PC-9 (cell line): ENCODE data around the gene PAQR6. TPM values are rescaled to one million over a fixed set of nuclear protein-coding genes. Genes with fewer than 3 reads are reported as not detected.

ENCODE experiments used
- BruUV-seq: library from RNA; stranded (reverse); fragments of 400-500 nt; replicated peaks from 2 replicates; lab custom pipeline; 2021; lab: Mats Ljungman, UMichigan
- CTCF ChIA-PET: fragments of 300-600 bp; sonication (Branson Sonifier 250); formaldehyde crosslinking; loops from one replicate; lab custom pipeline; 2022; ENCODE audit warnings: antibody characterized with exemption; lab: Charles Lee
- POLR2A ChIA-PET: fragments of 300-600 bp; sonication (Branson Sonifier 250); formaldehyde crosslinking; loops from one replicate; lab custom pipeline; 2022; ENCODE audit warnings: antibody characterized with exemption; ENCODE audit not compliant: unreplicated experiment; lab: Charles Lee
- DNase-seq, 2 experiments: peaks; one replicate each; pipeline versions ENCODE4 v3.0.0 to v3.0.0-alpha.2; 2015 to 2022; ENCODE audit warnings: mixed read lengths in 1 of 2
- H2AFZ ChIP-seq: fragments of 200-600 bp; sonication (generic); 2 replicates; pipeline ENCODE4 v1.8.1; 2017; ENCODE audit warnings: antibody characterized with exemption
- H3F3A ChIP-seq: fragments of 200-600 bp; sonication (generic); 2 replicates; pipeline ENCODE4 v1.8.1; 2017; ENCODE audit warnings: antibody characterized with exemption, mild to moderate bottlenecking, low read depth; ENCODE audit not compliant: insufficient read depth
- H3K27ac ChIP-seq: fragments of 200-600 bp; sonication (generic); 2 replicates; pipeline ENCODE4 v1.6.1; 2016; ENCODE audit warnings: mixed run types
- H3K27me3 ChIP-seq: fragments of 200-600 bp; sonication (generic); 2 replicates; pipeline ENCODE4 v1.6.1; 2016; ENCODE audit warnings: low read depth, mixed run types; ENCODE audit not compliant: insufficient read depth
- H3K36me3 ChIP-seq: fragments of 200-600 bp; sonication (generic); 2 replicates; pipeline ENCODE4 v1.6.1; 2016; ENCODE audit warnings: low read depth, mixed run types
- H3K4me1 ChIP-seq: fragments of 200-600 bp; sonication (generic); replicated peaks from 2 replicates; pipeline ENCODE4 v1.6.1; 2016; ENCODE audit warnings: mixed run types; ENCODE audit not compliant: insufficient read depth
- H3K4me2 ChIP-seq: fragments of 200-600 bp; sonication (generic); 2 replicates; pipeline ENCODE4 v1.6.1; 2017; ENCODE audit warnings: mixed run types
- H3K4me3 ChIP-seq: fragments of 200-600 bp; sonication (generic); 2 replicates; pipeline ENCODE4 v1.6.1; 2016; ENCODE audit warnings: mixed run types
- H3K79me2 ChIP-seq: fragments of 200-600 bp; sonication (generic); 2 replicates; pipeline ENCODE4 v1.6.1; 2017; ENCODE audit warnings: low read depth, mixed run types
- H3K9me2 ChIP-seq: fragments of 200-600 bp; sonication (generic); 2 replicates; pipeline ENCODE4 v1.8.1; 2017; ENCODE audit warnings: mild to moderate bottlenecking; ENCODE audit not compliant: insufficient read depth
- H3K9me3 ChIP-seq: fragments of 200-600 bp; sonication (generic); 2 replicates; pipeline ENCODE4 v1.8.1; 2016; ENCODE audit warnings: low read depth; ENCODE audit not compliant: insufficient read depth
- H4K20me1 ChIP-seq: fragments of 200-600 bp; sonication (generic); 2 replicates; pipeline ENCODE4 v1.8.1; 2017; ENCODE audit not compliant: insufficient read depth
- EZH2 ChIP-seq: fragments of 200-600 bp; sonication (generic); IDR thresholded peaks from 2 replicates; pipeline ENCODE4 v1.8.0; 2017; ENCODE audit warnings: antibody characterized with exemption, low read depth
- intact Hi-C: fragments of 100-400 bp; cut with micrococcal nuclease; formaldehyde crosslinking; loops from one replicate; pipeline ENCODE4 v1.10.0; 2022; ENCODE audit not compliant: unreplicated experiment
- total RNA-seq: library from RNA; stranded (reverse); gene quantifications from 2 replicates; pipeline ENCODE4 v1.2.3, GENCODE V29; 2021
- TF ChIP-seq, protein P1 (sequence below): fragments of 200-600 bp; sonication (generic); conservative IDR thresholded peaks from 2 replicates; pipeline ENCODE4 v1.6.1; 2017; ENCODE audit warnings: mixed run types, antibody characterized with exemption, mild to moderate bottlenecking, moderate library complexity

The PAQR6 gene
- total RNA-seq, 1 experiment from 2014 or later = 12.3 TPM

GRCh38 chr1:156260896-156261295 lies 13.0 kb upstream of the PAQR6 start:
- POLR2A ChIA-PET = no interaction called here
- TF ChIP-seq, protein P1, sequence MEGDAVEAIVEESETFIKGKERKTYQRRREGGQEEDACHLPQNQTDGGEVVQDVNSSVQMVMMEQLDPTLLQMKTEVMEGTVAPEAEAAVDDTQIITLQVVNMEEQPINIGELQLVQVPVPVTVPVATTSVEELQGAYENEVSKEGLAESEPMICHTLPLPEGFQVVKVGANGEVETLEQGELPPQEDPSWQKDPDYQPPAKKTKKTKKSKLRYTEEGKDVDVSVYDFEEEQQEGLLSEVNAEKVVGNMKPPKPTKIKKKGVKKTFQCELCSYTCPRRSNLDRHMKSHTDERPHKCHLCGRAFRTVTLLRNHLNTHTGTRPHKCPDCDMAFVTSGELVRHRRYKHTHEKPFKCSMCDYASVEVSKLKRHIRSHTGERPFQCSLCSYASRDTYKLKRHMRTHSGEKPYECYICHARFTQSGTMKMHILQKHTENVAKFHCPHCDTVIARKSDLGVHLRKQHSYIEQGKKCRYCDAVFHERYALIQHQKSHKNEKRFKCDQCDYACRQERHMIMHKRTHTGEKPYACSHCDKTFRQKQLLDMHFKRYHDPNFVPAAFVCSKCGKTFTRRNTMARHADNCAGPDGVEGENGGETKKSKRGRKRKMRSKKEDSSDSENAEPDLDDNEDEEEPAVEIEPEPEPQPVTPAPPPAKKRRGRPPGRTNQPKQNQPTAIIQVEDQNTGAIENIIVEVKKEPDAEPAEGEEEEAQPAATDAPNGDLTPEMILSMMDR = no peak
- TF ChIP-seq EZH2 = no peak
- no TSS peak for BruUV-seq

DNA sequence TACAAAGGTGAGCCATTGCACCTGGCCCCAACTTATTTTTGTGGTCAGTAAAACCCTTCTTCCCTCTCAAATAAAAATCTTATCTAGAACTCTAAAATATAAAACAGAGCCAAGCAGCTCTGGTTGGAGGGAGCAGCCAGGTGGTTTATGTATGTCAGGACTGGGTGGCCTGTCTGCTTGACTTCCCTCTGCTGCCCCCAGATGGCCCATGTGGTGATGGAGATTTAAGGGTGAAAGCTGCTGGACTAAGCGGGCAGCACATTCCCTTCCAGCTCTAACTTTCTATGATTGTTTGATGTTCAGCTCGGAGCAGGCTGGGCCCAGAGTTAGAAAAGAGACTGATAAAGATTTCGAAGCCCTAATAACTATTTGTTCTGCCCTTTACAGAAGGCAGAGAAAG lies 11.9 kb upstream of the PAQR6 start:
- peaks cover 4% of the 10 kb centered on the region; the same call in 1 of the 2 replicates for H3F3A ChIP-seq
- DNase-seq = no peak
- H3K4me1 ChIP-seq = no peaks in the 10 kb centered on the region
- H3K4me2 ChIP-seq = no peak overlapping the region
- POLR2A ChIA-PET = no interaction called here
- no TSS peak for BruUV-seq
- peaks cover 9% of the 10 kb centered on the region; the same call in 1 of the 2 replicates for H4K20me1 ChIP-seq
- CTCF ChIA-PET = no interaction called here
- no peak for TF ChIP-seq EZH2
- TF ChIP-seq, protein P1 = no peak
- H2AFZ ChIP-seq = no peak overlapping the region
- H3K4me3 ChIP-seq = no peak overlapping the region
- H3K9me2 ChIP-seq = no peaks in the 10 kb centered on the region
- no peak overlapping the region for H3K27ac ChIP-seq
- H3K79me2 ChIP-seq = no peaks in the 10 kb centered on the region
- H3K9me3 ChIP-seq = no peaks in the 10 kb centered on the region
- no peaks in the 10 kb centered on the region for H3K27me3 ChIP-seq
- intact Hi-C loops = no loop called here
- peaks cover 20% of the 10 kb centered on the region for H3K36me3 ChIP-seq

More at GRCh38 chr1:156260896-156261295, 13.0 kb upstream of the PAQR6 start:
- Histone ChIP-seq H3K36me3 (peaks cover 25% of the 10 kb centered on the region), H3K4me2 (no peak overlapping the region), H2AFZ (no peak overlapping the region), H3K4me1 (no peaks in the 10 kb centered on the region), H3K4me3 (no peak overlapping the region), H4K20me1 (peaks cover 9% of the 10 kb centered on the region; the same call in 1 of the 2 replicates), H3K79me2 (no peaks in the 10 kb centered on the region), H3K9me2 (no peaks in the 10 kb centered on the region), H3F3A (peaks cover 4% of the 10 kb centered on the region; the same call in 1 of the 2 replicates), H3K27ac (no peak overlapping the region), H3K27me3 (no peaks in the 10 kb centered on the region), H3K9me3 (no peaks in the 10 kb centered on the region)
- intact Hi-C loops = no loop called here
- no peak for DNase-seq
- CTCF ChIA-PET = no interaction called here

DNA sequence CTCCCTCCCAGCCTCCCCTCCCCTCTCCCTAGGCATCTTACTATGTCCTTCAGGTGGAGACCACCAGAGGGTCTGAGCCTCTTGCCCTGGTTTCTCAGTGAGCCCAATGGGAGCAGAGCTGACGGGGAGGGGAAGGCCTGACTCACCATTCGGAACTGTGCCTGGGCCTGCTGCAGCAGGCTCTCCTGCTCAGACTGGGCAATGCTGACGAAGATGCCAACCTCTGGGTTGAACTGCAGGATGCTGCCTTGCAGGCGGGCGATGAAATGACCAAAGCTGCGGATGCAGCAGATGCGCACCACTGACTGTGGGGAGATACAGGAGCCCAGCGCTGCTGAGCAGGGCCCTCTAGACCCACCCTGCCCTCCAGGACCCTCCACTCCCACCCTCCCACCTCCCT lies 11.0 kb upstream of the PAQR6 start:
- intact Hi-C loops = no loop called here
- TF ChIP-seq, protein P1 = no peak
- no peak for TF ChIP-seq EZH2
- Histone ChIP-seq H3F3A (no peaks in the 10 kb centered on the region; the same call in 1 of the 2 replicates), H2AFZ (no peak overlapping the region), H3K79me2 (no peaks in the 10 kb centered on the region), H3K4me1 (no peaks in the 10 kb centered on the region), H3K4me3 (no peak overlapping the region), H3K36me3 (peaks cover 24% of the 10 kb centered on the region), H3K27ac (no peak overlapping the region), H3K27me3 (no peaks in the 10 kb centered on the region), H3K9me3 (no peaks in the 10 kb centered on the region), H4K20me1 (peaks cover 9% of the 10 kb centered on the region; the same call in 1 of the 2 replicates), H3K9me2 (no peaks in the 10 kb centered on the region), H3K4me2 (no peak overlapping the region)
- no peak for DNase-seq
- no TSS peak for BruUV-seq
- ChIA-PET CTCF (no interaction called here), POLR2A (no interaction called here)
